HCT116 (cell line): ENCODE measurements around the gene CCL18. TPM values are rescaled to one million over a fixed set of nuclear protein-coding genes. Genes with fewer than 3 reads are reported as not detected.

Source experiments
- ATAC-seq: fragments of 200-7000 bp; cut with Tn5 transposase; 2 replicates; pipeline ENCODE4 v1.9.1; 2020; ENCODE audit warnings: mild to moderate bottlenecking, moderate library complexity
- BruUV-seq: library from RNA; stranded (reverse); fragments of 400-500 nt; replicated peaks from 2 replicates; lab custom pipeline; 2021; lab: Mats Ljungman, UMichigan
- CTCF ChIA-PET: fragments of 300-600 bp; sonication (Branson Sonifier 250); formaldehyde crosslinking; loops from one replicate; lab custom pipeline; 2021; ENCODE audit warnings: antibody characterized with exemption; lab: Charles Lee
- POLR2A ChIA-PET: fragments of 300-600, 350-600 bp; sonication (Branson Sonifier 250); formaldehyde crosslinking; loops from one replicate; lab custom pipeline; 2021; ENCODE audit warnings: antibody characterized with exemption; lab: Charles Lee
- RAD21 ChIA-PET, 2 experiments: fragments of 300-600 bp; sonication (Branson Sonifier 250); formaldehyde crosslinking; loops; one replicate each; lab custom pipeline; 2023; ENCODE audit warnings: low total read pairs in 2 of 2; ENCODE audit not compliant: uncharacterized antibody in 2 of 2, unreplicated experiment in 2 of 2, low non-redundant PET in 1 of 2; lab: Charles Lee
- DNase-seq: peaks from one replicate; pipeline ENCODE4 v3.0.0-alpha.2; 2010; ENCODE audit warnings: low read depth, low spot score
- H2AFZ ChIP-seq: fragments of 200-600 bp; shearing (Covaris generic), sonication (generic); 2 replicates; pipeline ENCODE4 v1.6.1; 2017; ENCODE audit warnings: low read depth, mixed run types, mixed read lengths, antibody characterized with exemption, low read length; ENCODE audit not compliant: poor library complexity, severe bottlenecking
- H3K27ac ChIP-seq: 2 replicates; pipeline ENCODE4 v1.5.1; 2012; ENCODE audit warnings: low read depth, low read length
- H3K27me3 ChIP-seq: fragments of 200-600 bp; sonication (generic); 2 replicates; pipeline ENCODE4 v1.6.1; 2016; ENCODE audit warnings: mixed run types, low read length, mixed read lengths; ENCODE audit not compliant: insufficient read depth
- H3K36me3 ChIP-seq, 2 experiments: fragments of 200-500 bp in 1 of 2; fragments of 200-600 bp in 1 of 2; sonication (Bioruptor generic) in 1 of 2; sonication (generic) in 1 of 2; 2 replicates each; pipeline versions ENCODE4 v1.5.1 to v1.6.1; 2014 to 2016; ENCODE audit warnings: low read length in 2 of 2, inconsistent platforms in 1 of 2, mixed read lengths in 1 of 2, mixed run types in 1 of 2; ENCODE audit not compliant: insufficient read depth in 2 of 2, control insufficient read depth in 1 of 2
- H3K4me1 ChIP-seq, 2 experiments: fragments of 200-600 bp in 1 of 2; sonication (generic) in 1 of 2; 2 replicates each; pipeline versions ENCODE4 v1.5.1 to v1.6.1; 2012 to 2017; ENCODE audit warnings: low read length in 2 of 2, inconsistent platforms in 1 of 2, mild to moderate bottlenecking in 1 of 2, mixed read lengths in 1 of 2, mixed run types in 1 of 2, moderate library complexity in 1 of 2; ENCODE audit not compliant: insufficient read depth in 2 of 2, control insufficient read depth in 1 of 2
- H3K4me2 ChIP-seq: fragments of 200-600 bp; sonication (generic); 2 replicates; pipeline ENCODE4 v1.6.1; 2017; ENCODE audit warnings: mixed run types, low read length, mixed read lengths
- H3K4me3 ChIP-seq, 2 experiments: fragments of 200-600 bp in 1 of 2; sonication (generic) in 1 of 2; replicated peaks in 1 of 2; 2 replicates each; pipeline ENCODE4 v1.5.1; 2011 to 2016; ENCODE audit warnings: low read length in 2 of 2, control low read depth in 1 of 2, low read depth in 1 of 2, mild to moderate bottlenecking in 1 of 2, mixed read lengths in 1 of 2, mixed run types in 1 of 2
- H3K79me2 ChIP-seq: fragments of 200-600 bp; sonication (generic); 2 replicates; pipeline ENCODE4 v1.6.1; 2017; ENCODE audit warnings: mild to moderate bottlenecking, mixed run types, low read length, moderate library complexity, mixed read lengths; ENCODE audit not compliant: insufficient read depth
- H3K9ac ChIP-seq: fragments of 200-600 bp; sonication (generic); 2 replicates; pipeline ENCODE4 v1.6.1; 2016; ENCODE audit warnings: low read length, mixed read lengths
- H3K9me2 ChIP-seq: fragments of 200-600 bp; sonication (generic), shearing (Covaris generic); 2 replicates; pipeline ENCODE4 v1.6.1; 2017; ENCODE audit warnings: mixed run types, mild to moderate bottlenecking, moderate library complexity; ENCODE audit not compliant: insufficient read depth
- H3K9me3 ChIP-seq, 2 experiments: fragments of 200-500 bp in 1 of 2; fragments of 200-600 bp in 1 of 2; sonication (Bioruptor generic) in 1 of 2; sonication (generic) in 1 of 2; 2 replicates each; pipeline ENCODE4 v1.6.1; 2014 to 2017; ENCODE audit warnings: low read length in 2 of 2, mixed read lengths in 2 of 2, inconsistent platforms in 1 of 2, low read depth in 1 of 2, mild to moderate bottlenecking in 1 of 2, mixed run types in 1 of 2, moderate library complexity in 1 of 2; ENCODE audit not compliant: control insufficient read depth in 1 of 2, insufficient read depth in 1 of 2
- H4K20me1 ChIP-seq: fragments of 200-600 bp; sonication (generic), shearing (Covaris generic); 2 replicates; pipeline ENCODE4 v1.6.1; 2017; ENCODE audit warnings: mixed run types, mild to moderate bottlenecking, moderate library complexity; ENCODE audit not compliant: insufficient read depth
- CBX3 ChIP-seq: IDR thresholded peaks from 2 replicates; pipeline ENCODE4 v1.6.1; 2012; ENCODE audit warnings: low read depth
- EGR1 ChIP-seq: IDR thresholded peaks from 2 replicates; pipeline ENCODE4 v1.6.1; 2012; ENCODE audit warnings: low read depth
- FOSL1 ChIP-seq: IDR thresholded peaks from 2 replicates; pipeline ENCODE4 v1.6.1; 2012; ENCODE audit warnings: low read depth
- POLR2A ChIP-seq: IDR thresholded peaks from 2 replicates; pipeline ENCODE4 v1.7.0; 2011; ENCODE audit warnings: borderline replicate concordance; ENCODE audit not compliant: insufficient read depth, insufficient read length; ENCODE audit errors: extremely low read depth
- RAD21 ChIP-seq: IDR thresholded peaks from 2 replicates; pipeline ENCODE4 v1.6.1; 2012; ENCODE audit warnings: low read depth, mild to moderate bottlenecking
- SP1 ChIP-seq: IDR thresholded peaks from 2 replicates; pipeline ENCODE4 v1.6.1; 2012; ENCODE audit warnings: low read depth
- SRF ChIP-seq: IDR thresholded peaks from 2 replicates; pipeline ENCODE4 v1.6.1; 2012; ENCODE audit warnings: low read depth
- YY1 ChIP-seq: IDR thresholded peaks from 2 replicates; pipeline ENCODE4 v1.6.1; 2011; ENCODE audit warnings: low read length, low read depth, moderate library complexity, mild to moderate bottlenecking; ENCODE audit not compliant: insufficient replicate concordance; ENCODE audit errors: extremely low read depth
- ZNF274 ChIP-seq: fragments of 200-500 bp; sonication (Bioruptor generic); IDR thresholded peaks from 2 replicates; pipeline ENCODE4 v1.6.1; 2014; ENCODE audit warnings: mild to moderate bottlenecking, low read depth, low read length, inconsistent platforms
- intact Hi-C: fragments of 100-400 bp; cut with micrococcal nuclease; formaldehyde crosslinking; loops from 2 replicates; pipeline ENCODE4 v1.10.0; 2022
- total RNA-seq: library from RNA; stranded (reverse); gene quantifications from one replicate; pipeline ENCODE4 v1.2.1, GENCODE V29; 2021; ENCODE audit not compliant: unreplicated experiment
- TF ChIP-seq, protein P1 (sequence below), 3 experiments: fragments of 200-600 bp in 1 of 3; sonication (generic) in 1 of 3; IDR thresholded peaks in 2 of 3; conservative IDR thresholded peaks in 1 of 3; 2 replicates each; pipeline ENCODE4 v1.5.1; 2012 to 2017; ENCODE audit warnings: low read depth in 2 of 3, low read length in 2 of 3, antibody characterized with exemption in 1 of 3, borderline replicate concordance in 1 of 3, control low read depth in 1 of 3, mild to moderate bottlenecking in 1 of 3, mixed read lengths in 1 of 3, mixed run types in 1 of 3, moderate library complexity in 1 of 3; ENCODE audit not compliant: insufficient read depth in 1 of 3
- TF ChIP-seq, protein P2 (sequence below): IDR thresholded peaks from 2 replicates; pipeline ENCODE4 v1.6.1; 2011; ENCODE audit warnings: mild to moderate bottlenecking, low read length, moderate library complexity; ENCODE audit not compliant: insufficient replicate concordance; ENCODE audit errors: extremely low read depth
- TF ChIP-seq, protein P3 (sequence below): IDR thresholded peaks from 2 replicates; pipeline ENCODE4 v1.6.1; 2012; ENCODE audit warnings: low read depth
- TF ChIP-seq, protein P4 (sequence below): IDR thresholded peaks from 2 replicates; pipeline ENCODE4 v1.6.1; 2012

The CCL18 gene
- total RNA-seq, 1 experiment from 2014 or later: not detected

DNA sequence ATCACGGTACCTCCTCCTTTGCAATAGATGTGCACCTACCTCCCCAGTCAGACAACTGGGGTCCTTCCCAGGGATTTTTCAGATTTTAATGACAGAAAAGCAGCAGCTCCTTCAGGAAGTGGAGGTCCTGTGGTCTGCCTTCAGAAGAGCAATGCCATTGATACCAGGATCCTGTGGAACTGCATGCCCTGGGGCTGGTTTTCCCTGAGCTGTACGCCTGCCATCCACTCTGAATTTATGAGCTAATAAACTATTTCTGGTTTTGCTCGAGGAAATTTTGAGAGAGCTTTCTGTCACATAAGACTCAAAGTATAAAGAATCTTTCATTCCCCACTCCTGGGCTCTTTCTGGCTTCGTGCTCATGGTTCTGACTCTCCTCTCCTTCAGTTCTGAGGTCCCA, 36.3 kb upstream of the CCL18 start:
- Histone ChIP-seq H3K9me3 (no peaks in the 10 kb centered on the region), H3K4me3 (no peak overlapping the region), H3K4me2 (no peak overlapping the region), H3K27me3 (peaks cover 11% of the 10 kb centered on the region), H3K4me1 (no peaks in the 10 kb centered on the region), H3K9ac (no peak overlapping the region), H3K9me2 (no peaks in the 10 kb centered on the region), H3K36me3 (no peaks in the 10 kb centered on the region), H3K27ac (no peak overlapping the region), H2AFZ (no peak overlapping the region), H4K20me1 (no peaks in the 10 kb centered on the region), H3K79me2 (no peaks in the 10 kb centered on the region)
- POLR2A ChIA-PET: no interaction called here
- BruUV-seq: no TSS peak
- intact Hi-C loops: no loop called here
- CTCF ChIA-PET: interaction anchor here (1.3 kb wide), 1 partner anchor 121 kb away, joined by 3 read pairs; no protein-coding TSS in a partner anchor
- no peak for TF ChIP-seq YY1
- TF ChIP-seq, protein P1, sequence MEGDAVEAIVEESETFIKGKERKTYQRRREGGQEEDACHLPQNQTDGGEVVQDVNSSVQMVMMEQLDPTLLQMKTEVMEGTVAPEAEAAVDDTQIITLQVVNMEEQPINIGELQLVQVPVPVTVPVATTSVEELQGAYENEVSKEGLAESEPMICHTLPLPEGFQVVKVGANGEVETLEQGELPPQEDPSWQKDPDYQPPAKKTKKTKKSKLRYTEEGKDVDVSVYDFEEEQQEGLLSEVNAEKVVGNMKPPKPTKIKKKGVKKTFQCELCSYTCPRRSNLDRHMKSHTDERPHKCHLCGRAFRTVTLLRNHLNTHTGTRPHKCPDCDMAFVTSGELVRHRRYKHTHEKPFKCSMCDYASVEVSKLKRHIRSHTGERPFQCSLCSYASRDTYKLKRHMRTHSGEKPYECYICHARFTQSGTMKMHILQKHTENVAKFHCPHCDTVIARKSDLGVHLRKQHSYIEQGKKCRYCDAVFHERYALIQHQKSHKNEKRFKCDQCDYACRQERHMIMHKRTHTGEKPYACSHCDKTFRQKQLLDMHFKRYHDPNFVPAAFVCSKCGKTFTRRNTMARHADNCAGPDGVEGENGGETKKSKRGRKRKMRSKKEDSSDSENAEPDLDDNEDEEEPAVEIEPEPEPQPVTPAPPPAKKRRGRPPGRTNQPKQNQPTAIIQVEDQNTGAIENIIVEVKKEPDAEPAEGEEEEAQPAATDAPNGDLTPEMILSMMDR (IDR thresholded peaks at IDR 0.05 in 2 of 3, conservative IDR thresholded peaks at IDR 0.05 in 1 of 3; ENCODE audit: borderline replicate concordance in 1 of 3, insufficient read depth in 1 of 3, low read depth in 2 of 3, low read length in 2 of 3): no peak
- no peak for TF ChIP-seq ZNF274
- no peak for TF ChIP-seq SRF
- no peak for TF ChIP-seq SP1
- no peak for DNase-seq
- ATAC-seq: no peak
- RAD21 ChIA-PET: no interaction called here

DNA sequence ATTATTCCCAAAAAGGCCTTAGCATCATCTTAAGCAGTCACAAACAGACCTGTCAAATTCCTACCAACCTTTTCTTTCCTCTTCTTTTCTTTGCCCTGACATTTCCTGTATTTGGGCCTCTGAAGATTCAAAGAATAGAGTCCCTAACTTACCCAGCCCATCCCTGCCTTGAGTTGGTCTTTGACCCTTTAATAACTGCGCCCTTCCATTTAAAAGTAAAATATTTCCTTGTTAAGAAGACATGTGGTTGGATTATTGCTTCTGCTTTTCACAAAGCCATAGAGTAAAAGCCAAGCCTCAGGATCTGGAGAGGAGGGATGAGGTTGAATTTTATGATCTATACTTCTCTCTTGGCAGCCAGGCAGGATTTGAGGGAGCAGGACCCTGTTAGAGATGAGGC, 33.1 kb upstream of the CCL18 start:
- Histone ChIP-seq H3K4me2 (no peak overlapping the region), H2AFZ (no peak overlapping the region), H3K79me2 (no peaks in the 10 kb centered on the region), H3K36me3 (no peaks in the 10 kb centered on the region), H4K20me1 (no peaks in the 10 kb centered on the region), H3K9me3 (no peaks in the 10 kb centered on the region), H3K9me2 (no peaks in the 10 kb centered on the region), H3K27me3 (peaks cover 18% of the 10 kb centered on the region), H3K4me1 (no peaks in the 10 kb centered on the region), H3K9ac (no peak overlapping the region), H3K27ac (no peak overlapping the region), H3K4me3 (no peak overlapping the region)
- no TSS peak for BruUV-seq
- RAD21 ChIA-PET: no interaction called here
- CTCF ChIA-PET: no interaction called here
- POLR2A ChIA-PET: no interaction called here
- intact Hi-C loops: no loop called here
- DNase-seq (no peak), ATAC-seq (no peak)
- TF ChIP-seq RAD21: no peak
- TF ChIP-seq, protein P2, sequence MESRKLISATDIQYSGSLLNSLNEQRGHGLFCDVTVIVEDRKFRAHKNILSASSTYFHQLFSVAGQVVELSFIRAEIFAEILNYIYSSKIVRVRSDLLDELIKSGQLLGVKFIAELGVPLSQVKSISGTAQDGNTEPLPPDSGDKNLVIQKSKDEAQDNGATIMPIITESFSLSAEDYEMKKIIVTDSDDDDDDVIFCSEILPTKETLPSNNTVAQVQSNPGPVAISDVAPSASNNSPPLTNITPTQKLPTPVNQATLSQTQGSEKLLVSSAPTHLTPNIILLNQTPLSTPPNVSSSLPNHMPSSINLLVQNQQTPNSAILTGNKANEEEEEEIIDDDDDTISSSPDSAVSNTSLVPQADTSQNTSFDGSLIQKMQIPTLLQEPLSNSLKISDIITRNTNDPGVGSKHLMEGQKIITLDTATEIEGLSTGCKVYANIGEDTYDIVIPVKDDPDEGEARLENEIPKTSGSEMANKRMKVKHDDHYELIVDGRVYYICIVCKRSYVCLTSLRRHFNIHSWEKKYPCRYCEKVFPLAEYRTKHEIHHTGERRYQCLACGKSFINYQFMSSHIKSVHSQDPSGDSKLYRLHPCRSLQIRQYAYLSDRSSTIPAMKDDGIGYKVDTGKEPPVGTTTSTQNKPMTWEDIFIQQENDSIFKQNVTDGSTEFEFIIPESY: no peak
- TF ChIP-seq YY1: no peak
- no peak for TF ChIP-seq POLR2A
- no peak for TF ChIP-seq EGR1
- TF ChIP-seq, protein P3, sequence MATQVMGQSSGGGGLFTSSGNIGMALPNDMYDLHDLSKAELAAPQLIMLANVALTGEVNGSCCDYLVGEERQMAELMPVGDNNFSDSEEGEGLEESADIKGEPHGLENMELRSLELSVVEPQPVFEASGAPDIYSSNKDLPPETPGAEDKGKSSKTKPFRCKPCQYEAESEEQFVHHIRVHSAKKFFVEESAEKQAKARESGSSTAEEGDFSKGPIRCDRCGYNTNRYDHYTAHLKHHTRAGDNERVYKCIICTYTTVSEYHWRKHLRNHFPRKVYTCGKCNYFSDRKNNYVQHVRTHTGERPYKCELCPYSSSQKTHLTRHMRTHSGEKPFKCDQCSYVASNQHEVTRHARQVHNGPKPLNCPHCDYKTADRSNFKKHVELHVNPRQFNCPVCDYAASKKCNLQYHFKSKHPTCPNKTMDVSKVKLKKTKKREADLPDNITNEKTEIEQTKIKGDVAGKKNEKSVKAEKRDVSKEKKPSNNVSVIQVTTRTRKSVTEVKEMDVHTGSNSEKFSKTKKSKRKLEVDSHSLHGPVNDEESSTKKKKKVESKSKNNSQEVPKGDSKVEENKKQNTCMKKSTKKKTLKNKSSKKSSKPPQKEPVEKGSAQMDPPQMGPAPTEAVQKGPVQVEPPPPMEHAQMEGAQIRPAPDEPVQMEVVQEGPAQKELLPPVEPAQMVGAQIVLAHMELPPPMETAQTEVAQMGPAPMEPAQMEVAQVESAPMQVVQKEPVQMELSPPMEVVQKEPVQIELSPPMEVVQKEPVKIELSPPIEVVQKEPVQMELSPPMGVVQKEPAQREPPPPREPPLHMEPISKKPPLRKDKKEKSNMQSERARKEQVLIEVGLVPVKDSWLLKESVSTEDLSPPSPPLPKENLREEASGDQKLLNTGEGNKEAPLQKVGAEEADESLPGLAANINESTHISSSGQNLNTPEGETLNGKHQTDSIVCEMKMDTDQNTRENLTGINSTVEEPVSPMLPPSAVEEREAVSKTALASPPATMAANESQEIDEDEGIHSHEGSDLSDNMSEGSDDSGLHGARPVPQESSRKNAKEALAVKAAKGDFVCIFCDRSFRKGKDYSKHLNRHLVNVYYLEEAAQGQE: no peak
- no peak for TF ChIP-seq CBX3
- no peak for TF ChIP-seq FOSL1
- TF ChIP-seq, protein P4, sequence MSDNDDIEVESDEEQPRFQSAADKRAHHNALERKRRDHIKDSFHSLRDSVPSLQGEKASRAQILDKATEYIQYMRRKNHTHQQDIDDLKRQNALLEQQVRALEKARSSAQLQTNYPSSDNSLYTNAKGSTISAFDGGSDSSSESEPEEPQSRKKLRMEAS: no peak
